Measurements from ENCODE around the gene TRIM47.
"Not testable (repeated sequence)": the region's sequence is repeated elsewhere in the genome, so short reads cannot be mapped to it uniquely, and the experiment has no call there.

DNA sequence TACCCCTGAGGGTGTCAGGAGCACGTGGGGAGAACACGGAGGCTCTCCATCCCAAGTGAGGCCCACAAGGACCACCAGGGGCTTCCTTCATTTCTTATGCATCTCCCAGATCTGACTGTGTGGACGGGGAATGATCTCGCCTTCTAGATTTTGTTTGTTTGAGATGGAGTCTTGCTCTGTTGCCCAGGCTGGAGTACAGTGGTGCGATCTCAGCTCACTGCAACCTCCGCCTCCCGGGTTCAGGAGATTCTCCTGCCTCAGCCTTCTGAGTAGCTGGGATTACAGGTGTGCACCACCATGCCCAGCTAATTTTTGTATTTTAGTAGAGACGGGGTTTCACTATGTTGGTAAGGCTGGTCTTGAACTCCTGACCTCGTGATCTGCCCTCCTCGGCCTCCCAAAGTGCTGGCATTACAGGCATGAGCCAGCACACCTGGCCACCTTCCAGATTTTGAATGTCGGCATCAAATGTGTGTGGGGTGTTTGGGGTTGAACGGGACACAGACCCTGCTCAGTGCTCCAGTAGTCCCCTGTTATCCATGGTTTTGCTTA, 9.6 kb downstream of the TRIM47 start:
- TF ChIP-seq, protein P1, sequence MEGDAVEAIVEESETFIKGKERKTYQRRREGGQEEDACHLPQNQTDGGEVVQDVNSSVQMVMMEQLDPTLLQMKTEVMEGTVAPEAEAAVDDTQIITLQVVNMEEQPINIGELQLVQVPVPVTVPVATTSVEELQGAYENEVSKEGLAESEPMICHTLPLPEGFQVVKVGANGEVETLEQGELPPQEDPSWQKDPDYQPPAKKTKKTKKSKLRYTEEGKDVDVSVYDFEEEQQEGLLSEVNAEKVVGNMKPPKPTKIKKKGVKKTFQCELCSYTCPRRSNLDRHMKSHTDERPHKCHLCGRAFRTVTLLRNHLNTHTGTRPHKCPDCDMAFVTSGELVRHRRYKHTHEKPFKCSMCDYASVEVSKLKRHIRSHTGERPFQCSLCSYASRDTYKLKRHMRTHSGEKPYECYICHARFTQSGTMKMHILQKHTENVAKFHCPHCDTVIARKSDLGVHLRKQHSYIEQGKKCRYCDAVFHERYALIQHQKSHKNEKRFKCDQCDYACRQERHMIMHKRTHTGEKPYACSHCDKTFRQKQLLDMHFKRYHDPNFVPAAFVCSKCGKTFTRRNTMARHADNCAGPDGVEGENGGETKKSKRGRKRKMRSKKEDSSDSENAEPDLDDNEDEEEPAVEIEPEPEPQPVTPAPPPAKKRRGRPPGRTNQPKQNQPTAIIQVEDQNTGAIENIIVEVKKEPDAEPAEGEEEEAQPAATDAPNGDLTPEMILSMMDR (conservative IDR thresholded peaks at IDR 0.05; ENCODE audit: low read depth in 2 of 2) = not testable (repeated sequence)
- TF ChIP-seq EZH2phosphoT487 (IDR thresholded peaks at IDR 0.05; ENCODE audit: unreplicated experiment); JUNB (IDR thresholded peaks at IDR 0.05; ENCODE audit: unreplicated experiment); EZH2 (IDR thresholded peaks at IDR 0.05; ENCODE audit: low read depth, unreplicated experiment): not testable (repeated sequence)

Measured in GM23338 (cell line).